GM18519 (cell line): ENCODE results near the gene IL37.

Experiments used
- ATAC-seq: cut with Tn5 transposase; IDR thresholded peaks from one replicate; pipeline ENCODE4 v1.9.1; 2021; ENCODE audit warnings: mild to moderate bottlenecking, moderate library complexity; ENCODE audit not compliant: unreplicated experiment, low FRiP score

The IL37 gene

DNA sequence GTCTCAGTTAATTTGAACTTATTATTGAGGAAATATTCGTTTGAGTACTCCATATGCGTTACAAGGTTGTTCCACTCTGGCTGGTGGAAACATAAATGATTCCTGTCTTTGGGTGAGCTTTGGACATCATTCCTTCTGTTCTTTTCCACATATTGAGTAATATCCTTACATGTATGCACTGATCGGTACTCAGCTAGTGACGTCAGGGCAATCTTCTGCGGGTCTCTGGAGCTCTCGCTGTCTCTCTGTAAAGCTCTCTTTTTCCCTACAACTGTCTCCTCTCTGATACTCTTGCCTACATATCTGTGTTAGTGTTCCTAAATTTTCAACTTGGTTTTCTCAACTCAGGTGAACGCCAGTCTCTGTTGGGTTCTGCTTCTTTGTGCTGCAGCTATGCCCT lies 43.4 kb downstream of the IL37 start:
- no peak for ATAC-seq

DNA sequence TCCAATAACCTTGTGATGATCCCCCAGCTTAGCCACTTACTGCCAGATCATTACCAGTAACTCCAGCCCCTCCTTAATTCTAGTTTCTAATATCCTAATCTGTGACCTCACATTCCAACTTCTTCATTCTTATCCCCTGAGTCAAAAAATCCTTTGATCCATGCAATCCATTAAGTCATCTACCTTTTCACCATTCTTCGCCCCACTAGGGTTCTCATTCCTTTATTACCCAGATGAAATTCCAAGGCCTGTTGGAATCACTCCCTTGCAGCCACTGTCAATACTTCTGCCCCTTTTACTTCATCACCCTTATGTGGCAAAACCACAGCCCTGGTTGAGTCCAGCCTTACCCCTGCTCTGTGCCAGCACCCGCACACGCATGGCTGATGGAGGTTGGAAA lies 46.5 kb downstream of the IL37 start:
- no peak for ATAC-seq

DNA sequence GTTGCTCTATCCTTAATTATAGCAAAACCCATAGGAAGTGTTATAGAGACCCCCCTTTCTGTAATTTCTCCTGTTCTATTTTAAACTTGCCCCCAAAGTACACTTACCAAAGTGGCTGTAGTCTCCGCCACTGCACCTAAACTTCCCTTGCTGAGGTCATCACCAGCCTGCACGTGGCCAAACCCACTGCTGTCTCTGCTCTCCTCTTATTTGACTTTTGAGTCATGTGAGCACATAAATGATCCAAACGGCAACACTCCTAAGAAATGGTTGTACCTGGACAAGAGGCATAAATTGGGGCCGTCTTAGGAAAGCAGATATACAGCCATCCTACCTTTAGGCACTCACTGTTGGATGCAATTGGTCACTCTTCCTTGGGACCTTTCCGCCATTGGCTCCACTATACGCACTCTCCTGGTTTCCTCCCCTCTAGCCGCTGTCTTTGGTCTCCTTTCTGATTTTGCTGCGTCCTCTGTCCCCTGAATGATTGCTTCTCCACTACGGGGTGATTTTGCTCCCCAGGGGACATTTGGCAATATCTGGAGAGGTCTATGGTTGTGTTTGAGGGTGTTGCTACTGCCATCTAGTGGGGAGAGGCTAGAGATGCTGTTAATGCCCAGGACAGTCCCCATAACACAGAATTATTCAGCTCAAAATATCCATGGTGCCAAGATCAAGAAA lies 47.6 kb downstream of the IL37 start:
- no peak for ATAC-seq

DNA sequence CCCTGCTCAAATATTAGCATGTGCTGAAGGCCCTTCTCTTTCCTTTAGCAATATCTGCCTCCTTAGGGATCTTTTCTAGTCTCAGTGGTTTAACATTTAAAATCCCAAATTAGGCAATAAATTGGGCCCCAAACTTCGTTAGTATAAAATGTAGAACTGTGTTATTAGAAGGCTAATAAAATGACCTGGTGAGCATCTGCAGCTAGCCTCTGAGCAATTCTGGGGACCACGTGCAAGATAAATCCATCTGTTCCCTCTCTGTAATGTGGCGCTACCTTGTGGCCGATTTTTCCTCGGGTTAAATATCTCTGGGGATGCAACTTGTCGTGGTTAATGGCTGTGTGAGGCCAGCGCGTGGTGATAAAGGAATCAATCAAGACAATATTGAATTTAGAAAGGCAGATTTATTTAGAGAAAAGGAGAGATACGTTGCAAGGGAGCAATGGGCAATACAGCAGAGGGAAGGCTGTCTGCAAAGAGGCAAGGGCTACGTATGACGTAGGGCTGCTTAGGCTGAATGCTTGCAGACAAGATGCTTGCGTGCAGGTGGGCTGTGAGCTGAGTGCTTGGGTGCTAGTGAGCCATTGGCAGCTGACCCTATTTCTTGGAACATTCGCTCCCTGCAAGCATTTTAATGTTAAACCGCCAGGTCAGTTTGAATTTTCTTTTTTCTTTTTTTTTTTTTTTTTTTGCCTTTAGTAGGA lies 48.3 kb downstream of the IL37 start:
- ATAC-seq, result no peak

DNA sequence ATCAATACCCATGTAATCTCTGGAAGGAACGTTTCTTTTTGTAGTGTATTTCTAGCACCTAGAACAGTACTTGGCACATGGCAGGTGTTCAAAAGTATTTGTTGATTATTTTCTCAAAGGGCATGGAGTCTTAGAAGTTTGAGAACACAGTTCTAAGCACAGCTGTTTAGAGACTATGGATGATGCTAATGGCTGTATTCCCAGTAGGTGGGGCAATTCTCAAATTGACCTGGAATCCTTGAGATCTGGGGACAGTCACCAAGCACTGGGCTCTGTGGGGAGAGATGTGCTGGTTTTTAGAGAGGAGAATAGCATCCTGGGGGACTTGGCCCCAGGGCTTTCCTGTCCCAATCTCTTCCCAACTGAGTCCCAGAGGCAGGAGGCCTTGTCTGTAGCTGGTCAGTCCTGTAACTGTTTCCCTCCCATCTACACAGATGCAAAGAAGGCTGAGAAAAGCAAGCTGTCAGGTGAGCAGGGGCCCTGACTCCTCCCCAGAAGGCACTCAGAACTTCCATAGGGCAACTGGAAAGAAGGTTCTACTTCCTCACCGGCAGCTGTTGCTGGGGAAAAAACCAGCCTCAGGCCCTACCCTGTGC lies 49.4 kb downstream of the IL37 start:
- no peak for ATAC-seq

DNA sequence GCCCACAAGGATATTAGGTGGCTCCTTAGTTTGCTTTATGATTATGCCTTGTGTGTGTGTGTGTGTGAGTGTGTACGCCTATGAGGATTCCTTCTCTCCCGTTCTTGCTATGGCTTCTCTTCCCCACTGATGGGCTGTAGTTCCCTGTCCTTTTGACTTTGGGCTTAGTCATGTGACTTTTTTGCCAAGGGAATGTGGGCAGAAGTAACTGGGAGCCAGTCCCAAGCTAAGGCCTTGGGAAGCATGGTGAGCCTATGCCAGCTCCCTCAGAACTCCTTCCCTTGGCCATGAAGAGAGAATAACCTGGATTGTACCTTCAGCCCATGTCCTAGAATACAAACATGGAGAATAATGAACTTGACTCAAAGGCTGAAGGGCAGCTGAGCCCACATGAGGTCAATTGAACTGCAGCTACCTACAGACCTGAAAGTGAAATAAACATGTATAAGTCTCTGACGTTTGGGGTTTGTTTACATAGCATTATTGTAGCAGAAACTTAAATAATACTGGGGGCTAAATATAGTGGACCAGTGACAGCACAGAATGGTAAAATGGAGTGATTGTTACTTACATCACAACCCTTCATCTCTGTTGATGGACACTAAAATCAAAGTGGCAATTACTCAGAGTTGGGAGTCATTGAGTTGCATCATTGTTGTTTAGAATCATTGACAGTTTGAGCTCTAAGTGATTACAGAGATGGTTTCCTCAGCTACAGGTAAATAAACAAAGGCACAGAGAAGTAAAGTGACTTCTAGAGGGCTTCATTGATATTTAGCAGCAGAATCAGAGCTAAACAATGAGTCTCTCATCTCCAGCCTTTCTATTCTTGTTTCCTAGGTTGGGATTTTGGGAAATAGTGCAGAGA lies 51.6 kb downstream of the IL37 start:
- ATAC-seq, result no peak

DNA sequence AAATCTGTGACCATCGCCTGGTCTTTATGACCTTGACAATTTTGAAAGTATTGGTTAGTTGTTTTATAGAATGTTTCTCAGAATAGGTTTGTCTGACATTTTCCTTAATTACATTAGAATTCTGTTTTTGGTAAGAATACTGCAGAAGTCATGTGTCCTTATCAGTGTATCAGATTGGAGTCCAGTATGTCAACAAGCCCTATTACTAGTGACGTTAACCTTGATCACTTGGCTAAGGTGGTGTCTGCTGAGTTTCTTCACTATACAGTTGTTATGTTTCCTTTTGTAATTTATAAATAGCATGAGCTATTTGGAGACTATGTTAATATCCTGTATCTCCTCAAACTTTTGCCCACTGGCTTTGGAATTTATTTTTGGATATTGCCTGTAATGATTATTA lies 56.1 kb downstream of the IL37 start:
- no peak for ATAC-seq
